HG02943 (cell line): ENCODE results near the gene NFIX.

Experiments
- ATAC-seq: cut with Tn5 transposase; IDR thresholded peaks from one replicate; pipeline ENCODE4 v1.9.1; 2021; ENCODE audit warnings: mild to moderate bottlenecking, low read depth, moderate library complexity; ENCODE audit not compliant: unreplicated experiment

The NFIX gene

DNA sequence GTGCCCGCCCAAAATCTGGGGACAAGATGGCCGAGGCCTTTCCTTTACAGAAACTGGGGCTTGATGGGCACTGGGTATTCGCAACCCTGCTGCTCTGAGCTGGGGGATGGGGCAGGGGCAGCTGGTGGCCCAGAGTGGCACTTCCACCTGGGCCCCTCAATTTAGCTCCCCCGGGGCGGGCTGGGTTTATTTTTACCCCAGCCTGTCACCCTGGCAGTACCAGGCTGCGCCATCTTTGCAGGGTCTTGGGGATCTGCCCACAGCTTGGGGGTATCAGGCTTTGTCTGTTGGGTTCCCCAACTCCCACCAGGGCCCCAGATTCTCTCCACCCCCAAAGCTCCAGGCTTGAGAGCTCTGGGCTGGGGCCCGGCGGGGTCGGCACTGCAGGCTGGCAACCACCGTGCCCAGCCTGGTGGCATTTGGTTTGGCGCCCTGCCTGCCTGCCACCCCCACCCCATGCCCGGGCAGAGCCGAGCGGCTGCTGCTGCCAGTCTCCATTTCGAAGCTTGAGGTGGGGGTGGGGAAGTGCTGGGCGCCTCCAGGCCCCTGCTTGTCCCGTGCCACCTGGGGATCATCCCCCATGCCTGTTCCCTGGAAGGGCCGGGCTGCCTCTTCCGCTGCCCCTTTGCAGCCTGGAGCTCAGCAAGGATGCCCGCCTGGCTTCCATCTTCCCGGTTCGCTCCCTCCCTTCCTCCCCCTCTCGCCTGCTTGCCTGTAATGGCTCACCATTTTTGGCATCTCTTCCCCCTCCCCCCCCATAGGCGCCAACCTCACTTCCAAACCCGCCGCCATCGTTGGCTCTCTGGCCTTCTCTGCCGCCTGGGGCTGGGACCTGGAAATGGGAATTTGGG is 11.4 kb downstream of the NFIX start:
- ATAC-seq = no peak

DNA sequence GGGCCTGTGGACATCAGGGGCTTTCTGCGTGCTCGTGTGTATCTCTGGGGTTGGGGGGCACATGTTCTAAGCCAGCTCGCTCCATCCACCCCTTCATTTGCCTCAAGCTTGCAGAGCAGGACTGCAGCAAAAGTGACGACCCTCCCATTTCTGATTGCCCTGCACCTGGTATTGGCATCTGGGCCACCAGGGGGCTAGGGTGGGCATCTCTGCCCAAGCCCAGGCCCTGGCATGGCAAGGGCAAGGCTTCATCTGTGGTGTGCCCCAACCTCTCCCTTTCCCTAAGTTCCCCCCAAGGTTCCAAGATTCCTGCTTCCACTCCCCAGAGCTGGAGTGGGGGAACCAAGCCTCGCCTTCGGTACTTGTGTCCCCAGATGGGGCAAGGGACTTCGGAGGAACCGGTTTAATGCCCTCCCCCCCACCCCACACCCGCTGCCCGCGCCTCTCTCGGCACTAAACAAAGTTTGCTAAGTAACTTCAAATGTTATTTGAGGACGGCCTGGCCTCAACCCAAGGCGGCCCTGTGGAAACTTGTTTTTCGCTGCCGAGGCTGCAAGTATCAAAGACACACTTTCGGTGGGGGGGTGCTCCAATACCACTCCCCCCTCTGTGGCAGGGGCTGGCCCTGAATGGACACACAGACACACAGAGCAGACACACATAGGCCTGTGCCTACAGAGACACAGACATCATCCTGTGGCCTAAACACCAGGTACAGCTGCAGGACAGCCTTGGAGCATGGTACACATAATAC is 12.2 kb downstream of the NFIX start:
- ATAC-seq = no peak

DNA sequence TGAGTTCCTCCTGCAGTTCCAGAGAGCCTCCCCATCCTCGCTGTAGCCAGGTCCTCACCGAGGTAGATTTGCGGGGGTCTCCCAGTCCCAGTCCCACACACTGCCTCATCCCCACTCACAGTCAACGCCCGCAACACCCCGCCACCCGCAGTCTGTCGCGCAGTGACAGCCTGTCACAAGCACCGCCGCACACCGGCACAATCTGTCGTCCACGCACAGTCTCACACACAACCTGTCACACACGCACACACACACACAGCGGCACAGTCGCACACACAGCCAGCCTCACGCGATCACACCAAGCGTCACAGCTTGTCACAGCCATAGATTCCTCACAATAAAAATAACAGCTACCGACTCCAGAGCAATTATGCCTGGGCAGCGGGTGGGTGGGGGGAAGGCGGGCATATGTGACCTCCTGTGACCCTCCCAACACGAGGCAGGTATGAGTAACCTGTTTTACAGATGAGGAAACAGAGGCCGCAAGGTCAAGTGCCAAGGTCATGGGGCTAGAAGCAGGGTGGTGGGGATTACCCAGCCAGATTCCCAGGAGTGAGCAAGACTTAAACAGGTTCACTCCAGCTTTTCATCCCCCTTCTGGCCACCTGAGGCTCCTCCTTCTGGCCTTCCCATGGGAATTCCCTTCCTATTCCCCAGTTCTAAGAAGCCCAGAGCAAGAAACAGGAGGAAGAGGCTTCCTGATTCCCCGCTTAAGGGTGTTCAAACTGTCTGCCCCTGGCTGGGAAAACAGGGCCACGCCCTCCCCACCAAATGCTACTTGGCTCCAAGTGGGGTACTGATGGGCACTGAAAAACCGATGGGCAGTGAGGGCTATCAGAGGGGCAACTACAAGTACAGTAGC is 13.9 kb downstream of the NFIX start:
- no peak for ATAC-seq

DNA sequence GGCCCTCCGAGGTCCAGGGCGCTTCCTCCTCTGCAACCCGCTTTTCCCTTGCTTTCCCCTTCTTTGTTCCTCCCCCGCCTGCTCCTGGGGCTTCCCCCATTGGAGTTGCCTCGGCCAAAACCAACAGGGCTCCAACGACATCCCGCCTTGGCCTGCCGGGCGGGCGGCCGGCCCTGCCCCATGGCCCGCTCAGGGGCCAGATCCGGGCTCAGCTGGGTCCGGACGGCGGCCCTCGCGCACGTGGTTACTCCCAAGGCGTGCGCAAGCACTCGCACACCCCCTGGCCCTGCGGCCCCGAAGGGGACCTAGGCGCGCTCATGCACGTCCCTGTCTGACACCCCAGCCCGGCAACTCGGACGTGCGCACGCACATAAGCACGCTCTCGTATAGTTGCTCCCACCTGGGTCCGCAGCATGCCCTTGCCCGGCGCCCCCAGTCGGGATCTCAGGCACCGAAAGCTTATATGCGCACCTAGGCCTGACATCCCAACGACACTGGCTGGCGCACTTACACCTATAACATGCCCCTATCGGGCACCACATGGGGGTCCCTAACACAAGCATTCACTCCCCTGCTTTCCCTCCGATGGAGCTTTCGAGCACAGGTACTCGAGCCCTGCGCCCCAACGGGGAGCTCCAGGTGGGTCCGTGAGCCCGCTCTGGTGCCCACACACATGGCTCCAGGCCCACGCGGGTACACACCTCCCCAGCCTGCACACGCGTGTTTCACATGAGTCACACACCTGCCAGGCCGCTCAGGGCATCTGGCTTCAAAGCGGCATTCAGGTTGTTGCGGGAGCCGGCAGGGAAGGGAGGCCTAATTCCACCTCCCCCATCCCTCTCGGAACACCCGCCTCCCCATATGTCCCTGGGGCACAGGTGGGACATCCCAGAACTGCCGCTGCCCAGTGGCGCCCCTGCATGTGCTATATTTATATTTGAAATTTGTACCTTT is 15.0 kb downstream of the NFIX start:
- ATAC-seq = no peak

DNA sequence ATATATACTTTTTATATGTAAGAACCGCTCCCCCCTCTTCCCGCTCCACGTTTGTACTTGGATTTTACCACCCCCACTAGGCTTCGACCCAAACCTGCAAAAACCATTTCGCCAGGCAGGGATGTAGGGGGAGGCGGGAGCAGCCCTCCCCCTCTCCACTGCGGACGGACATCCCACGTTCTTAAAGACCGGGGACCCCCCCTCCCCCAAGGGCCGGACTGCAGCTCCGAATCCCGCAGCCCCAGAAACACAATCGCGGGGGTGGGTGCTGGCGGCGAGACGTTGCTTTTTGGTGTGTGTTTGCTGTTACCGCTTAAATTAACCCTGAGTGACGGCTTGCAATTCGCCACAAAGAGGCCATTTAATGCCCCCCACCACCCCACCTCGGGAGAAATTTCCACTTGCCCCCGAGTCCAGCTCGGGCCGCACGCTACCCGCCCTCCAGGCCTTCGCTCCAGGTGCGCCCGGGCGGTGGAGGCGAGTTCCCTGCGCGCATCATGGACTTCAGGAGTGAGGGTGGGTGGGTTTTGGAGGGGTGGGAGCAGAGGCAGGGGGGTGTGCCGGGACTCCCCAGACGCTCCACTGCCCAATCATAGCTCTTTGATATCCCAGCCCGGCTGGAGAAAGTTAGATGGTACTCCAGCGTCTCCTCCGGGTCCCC is 15.8 kb downstream of the NFIX start:
- ATAC-seq = no peak

DNA sequence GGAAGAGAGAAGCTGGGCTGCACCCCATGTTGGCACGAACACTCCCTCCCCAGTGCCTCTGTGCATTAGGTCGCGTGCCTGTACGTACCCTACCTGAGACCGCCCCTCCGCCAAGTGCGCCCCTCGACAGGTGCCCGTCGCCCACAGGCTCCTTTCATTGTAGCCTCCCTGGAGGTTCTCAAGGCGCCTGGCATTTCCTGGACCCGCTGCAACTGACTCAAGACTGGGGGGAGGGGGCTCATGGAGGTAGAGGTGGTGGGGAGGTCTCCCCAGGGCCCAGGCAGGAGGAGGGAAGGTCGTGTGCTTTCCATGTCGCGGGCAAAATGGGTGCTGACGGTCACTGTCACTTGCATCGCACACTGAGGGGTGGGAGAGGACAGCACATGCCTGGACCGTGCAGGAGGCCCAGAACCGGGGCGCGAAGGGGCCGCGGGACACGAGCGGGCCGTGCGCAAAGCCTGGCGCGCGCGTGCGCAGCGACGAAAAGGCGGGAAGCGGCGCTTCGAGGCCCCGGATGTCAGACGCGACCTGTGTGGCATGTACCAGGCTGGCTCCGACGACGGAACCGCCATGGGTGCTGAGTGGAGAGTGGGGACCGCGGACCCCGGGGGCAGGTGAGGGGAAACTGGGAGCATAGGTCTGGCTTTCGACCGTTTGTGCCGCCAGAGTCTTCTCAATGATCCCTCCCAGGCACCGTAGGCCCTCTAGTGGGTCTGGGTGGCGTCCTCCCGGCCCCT is 16.5 kb downstream of the NFIX start:
- ATAC-seq = no peak

DNA sequence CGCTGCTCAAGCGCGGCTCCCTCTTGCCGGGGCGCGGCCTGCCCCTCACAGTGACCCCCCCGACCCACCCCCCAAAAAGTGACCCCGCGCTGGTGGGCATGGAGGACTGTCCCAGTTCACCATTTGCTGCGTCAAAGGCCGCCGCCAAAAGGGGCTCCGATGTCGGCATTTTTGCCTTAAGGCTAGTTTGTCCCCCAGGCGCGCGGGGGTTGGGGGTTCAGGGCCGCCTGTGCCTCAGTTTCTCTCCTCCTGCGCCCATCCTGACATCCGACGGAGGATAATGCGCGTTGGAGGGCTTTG is 17.1 kb downstream of the NFIX start:
- no peak for ATAC-seq

DNA sequence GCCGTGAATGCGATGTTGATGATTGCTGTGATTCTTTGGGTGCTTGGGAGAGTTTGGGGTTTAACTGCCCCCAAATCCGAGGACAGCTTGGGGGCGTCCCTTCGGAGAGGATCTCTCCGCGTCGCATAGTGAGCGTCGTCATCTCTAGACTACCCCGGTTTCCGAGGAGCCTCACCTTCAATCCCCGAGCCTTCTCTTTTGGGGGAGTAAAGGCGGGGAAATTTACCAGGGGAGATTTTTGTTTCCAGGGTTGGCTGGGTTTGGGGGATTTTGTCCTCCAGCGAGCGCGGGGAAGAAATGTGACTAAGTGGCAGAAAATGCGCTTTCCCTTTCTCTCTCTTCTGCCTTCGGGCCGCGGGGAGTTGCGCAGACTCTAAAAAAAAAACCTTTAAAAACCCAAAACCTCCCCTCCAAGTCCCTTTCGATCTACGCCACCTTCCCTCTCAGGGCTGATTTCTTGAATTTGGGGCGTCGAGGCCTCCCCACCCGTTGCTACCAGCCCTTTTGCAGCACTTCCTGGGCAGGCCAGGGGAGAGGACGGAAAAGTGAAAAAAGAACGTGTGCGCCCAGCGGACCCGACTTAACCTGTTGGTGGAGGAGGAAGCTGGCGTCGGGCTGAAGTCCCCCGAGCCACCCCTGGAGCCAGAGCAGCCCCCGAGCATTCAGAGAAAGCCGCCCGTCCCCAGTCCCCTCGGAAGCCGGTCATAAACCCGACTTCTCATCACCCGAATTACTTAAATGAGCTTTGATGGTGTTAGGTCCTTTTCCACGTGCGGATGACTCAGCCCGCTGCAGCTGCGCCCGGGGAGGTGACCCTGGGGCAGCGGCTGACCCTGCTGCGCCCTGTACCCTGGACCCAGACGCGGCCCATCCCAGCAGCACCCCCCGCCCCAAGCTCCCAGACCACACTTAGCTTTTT is 17.7 kb downstream of the NFIX start:
- ATAC-seq = no peak

DNA sequence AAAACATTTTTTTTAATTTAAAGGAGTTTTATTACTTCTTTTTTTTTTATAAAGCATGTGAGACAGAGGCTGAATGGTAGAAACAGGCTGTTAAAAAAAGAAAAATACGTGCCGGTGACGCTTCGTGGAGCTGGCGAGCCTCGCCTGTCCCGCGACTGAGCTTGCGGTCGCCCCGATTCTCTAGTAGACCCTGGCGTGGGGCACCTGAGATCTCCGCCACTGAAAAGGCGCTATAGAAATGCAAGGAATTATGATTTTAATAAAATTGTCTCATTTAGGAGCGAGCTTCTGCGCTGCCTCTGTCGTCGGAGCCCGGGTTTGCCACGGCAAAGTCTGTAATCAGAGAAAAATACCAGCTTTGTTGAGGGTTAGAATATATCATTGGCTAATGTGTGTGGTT is 18.4 kb downstream of the NFIX start:
- ATAC-seq = no peak

DNA sequence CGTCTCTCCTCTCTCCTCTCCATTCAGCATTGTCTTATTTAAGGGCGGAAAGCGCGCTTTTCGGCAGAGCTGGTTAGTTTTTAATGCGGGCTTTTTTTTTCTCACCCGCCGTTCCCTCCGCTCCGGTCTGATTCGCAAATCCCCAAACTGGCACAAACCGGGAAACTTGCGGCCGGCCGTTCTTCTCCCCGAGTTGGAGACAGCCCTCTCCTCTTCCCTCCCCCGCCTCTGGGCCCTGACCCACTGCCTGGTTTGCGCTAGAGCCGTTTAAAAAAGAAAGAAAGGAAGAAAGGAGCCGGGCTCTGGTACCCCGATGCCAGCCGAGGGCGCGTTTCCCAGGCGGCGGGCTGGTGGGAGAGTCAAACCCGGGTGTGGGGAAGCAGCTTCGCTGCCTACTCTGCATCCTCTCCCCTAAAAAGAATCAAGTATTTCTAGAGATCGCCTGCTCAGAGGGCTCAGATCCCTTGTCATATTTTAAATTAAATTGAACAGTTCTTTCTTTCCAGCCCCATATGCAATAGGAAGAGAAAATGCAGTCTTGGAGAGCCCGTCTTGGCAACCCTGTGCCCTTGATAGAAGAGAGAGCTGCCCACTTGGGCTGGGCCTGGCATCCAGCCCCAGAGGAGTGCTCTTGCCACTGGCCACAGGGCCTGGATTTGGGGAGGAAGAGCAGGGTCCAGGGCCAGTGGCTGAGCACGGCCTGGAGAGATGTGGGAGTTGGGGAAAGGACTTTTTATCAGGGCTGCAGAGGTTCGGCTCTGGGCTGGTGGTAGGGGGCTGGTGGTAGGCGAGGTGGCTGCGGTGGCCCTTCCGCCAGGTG is 19.0 kb downstream of the NFIX start:
- no peak for ATAC-seq

DNA sequence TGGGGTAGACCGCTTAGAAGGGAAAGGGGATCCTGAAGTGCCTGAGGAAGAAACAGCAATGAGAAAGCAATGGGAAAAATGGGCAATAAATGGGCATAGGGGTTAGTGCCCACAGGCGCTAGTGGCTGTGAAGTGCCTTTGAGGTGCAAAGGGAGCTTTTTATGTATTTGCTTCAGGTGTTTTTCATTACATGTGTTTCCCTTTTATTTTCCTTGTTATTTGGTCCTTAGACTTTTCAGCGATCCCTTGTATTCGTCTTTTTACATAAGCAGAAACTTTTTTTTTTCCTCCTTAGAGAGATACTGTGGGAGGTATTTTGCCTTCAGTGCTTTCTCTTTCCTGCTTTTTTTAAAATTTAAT is 19.6 kb downstream of the NFIX start:
- ATAC-seq = no peak

DNA sequence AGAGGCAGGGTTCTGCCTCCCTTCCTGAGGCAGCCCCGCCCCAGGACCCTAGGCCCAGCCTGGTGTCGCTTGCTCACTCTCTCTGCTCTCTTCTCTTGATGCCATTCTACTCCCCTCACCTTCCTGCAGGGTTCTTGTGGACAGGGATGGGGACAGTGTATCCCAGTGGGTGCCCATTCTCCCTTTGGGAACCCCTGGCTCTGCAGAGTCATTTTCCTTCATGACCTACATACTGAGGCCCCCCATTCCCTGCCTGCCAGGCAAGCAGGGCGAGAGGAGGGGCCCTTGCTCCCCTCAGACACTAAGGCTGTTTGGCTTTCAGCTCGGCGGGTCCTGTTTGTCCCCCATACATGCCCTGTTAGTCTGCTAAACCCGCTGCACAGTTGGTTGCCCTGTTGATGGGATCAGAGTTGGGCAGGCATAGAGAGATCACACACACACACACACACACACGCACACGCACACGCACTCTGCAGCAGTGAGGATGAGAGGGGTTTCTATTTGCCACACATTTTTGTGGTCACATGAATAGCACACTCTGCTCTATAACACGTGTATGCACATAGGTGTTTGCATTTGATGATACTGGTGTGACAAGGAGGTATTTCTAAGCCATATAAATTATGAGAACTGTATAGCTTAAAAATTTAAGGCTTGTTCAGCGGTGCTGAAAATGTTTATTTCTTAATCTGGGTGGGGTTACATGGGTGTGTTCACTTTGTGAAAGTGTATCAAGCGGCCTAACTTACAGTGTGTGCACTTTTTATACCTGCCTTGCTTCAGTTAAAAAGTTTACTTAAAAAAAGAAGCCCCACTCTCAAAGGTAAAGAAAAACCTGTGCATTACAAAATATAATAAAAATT is 20.3 kb downstream of the NFIX start:
- no peak for ATAC-seq

DNA sequence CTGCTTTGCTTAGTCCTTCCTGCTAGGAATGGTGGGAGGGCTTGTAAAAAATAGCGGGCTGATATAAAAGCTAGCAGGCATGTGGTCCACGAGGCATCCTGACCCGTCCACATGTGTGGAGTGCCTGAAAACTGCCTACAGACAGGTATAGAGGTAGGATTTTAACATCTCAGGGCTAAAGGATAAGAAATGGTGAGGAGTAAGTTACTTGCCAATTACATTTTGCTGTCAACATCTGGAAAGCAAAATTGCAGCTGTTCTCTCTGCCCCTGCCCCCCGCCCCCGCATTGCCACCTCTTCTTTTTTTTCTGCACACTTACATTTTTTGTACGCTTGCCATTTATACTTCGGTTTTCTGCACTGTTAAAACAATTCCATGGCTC is 21.0 kb downstream of the NFIX start:
- ATAC-seq = no peak

DNA sequence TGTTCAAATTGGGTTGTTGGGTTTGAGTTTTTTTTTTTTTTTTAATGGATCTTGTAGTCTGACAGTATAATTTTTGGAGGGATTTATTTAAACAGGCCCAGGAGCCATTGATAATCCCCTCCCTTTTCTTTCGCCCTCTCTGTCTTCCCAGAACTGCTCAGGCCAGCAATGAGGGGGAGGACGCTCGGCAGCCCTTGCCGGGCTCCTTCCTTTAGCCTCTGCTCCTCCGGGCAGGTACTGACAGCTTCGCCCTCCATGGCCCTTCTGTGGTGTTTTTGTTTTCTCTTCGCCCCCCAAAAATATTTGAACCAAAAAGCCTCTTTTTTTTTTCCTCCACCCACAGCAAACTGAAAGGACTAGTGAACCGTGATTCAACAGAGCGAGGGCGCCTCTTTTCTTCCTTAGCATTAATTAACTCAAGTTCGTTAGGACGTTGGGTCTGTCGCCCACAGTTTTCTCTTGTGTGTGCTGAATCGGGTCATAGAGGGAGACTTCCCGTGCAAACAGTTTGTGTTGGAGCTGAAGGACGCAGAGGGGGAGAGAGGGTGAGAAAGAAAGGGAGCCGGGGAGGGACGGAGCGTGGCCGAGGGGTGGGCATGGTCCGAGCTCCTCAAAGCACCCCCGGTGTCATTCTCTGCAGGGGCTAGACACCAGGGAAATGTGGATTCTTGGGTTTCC is 21.5 kb downstream of the NFIX start:
- no peak for ATAC-seq

DNA sequence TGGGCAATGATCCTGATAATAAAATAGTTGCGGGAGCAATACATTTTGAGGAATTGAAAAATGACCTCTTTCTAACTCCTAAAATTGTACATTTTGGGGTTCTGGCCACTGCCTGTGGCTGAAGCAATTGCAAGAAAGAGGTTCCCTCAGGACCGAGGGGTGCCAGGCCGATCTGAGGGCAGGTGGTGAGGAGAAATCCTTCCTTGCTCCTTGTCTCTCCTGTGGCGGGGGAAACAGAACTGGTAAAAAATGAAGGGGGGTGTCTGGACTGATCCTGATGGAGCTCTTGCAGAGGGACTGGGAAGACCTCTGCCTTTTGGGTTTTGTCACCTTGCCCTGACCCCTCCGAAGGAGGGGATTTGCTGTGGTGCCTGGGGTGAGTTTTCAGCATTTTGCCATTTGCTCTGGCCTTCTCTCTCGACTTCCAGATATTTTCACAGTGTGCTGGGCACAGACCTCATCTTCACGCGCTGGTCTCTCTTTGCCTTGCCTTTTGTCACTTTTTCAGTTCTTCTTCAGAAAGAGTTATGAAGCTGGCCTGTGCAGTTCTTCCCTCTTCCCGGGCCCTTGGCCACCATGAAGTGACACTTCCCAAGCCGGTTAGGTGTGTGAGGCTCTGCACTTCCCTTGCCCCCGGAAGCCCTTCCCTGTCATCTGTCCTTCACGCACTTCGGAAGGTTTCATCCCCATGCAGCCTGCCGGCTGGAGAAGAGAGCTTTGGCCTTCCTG is 22.2 kb downstream of the NFIX start:
- ATAC-seq = no peak
